CD4-positive, alpha-beta T cell treated with Interleukin-15 for 1 hour (primary cell): Measurements from ENCODE around the gene NACC2.
A peak's percentile ranks its signal among the peaks of the same experiment; 100 is the strongest.

Experiments used
- DNase-seq: peaks from one replicate; pipeline ENCODE4 v3.0.0-alpha.2; 2020

The NACC2 gene

GRCh38 chr9:135990468-135991429, 104.3 kb downstream of the NACC2 start:
- peak; percentile 53 for DNase-seq

DNA sequence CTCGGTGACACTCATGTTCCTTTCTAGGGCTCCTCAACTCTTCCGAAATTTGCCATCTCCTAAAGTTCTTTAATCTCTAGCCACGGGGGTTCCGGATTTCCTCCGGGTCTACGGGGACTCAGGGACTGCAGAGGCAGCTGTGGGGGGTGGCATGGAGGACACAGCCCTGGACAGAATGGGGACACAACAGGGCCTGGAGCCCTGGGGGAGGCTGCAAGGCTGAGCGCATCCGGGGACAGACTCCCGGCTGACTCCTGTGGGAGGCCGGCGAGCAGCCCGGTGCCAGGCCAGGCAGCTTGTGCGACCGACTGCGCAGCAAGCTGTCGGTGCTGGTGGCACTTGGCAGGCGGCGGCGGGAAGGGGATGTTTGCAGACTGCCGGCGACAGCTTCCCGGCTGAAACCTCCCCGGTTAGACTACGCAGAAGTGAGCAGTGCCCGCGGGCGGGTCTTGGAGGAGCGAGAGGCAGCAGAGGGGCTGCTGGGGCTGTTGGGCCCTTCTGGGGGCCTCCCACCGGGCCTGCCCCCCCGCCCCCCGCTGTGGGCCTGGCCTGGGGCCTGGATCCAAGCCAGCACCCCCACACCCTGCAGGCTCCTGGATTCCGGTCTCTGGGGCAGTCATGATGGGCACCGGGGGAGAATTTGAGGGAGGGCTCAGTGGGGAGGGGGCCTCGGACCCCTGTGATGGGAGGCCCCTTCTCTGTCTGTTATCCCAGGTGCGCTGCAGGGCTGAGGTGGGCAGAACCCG, 105.2 kb downstream of the NACC2 start:
- no peak for DNase-seq

DNA sequence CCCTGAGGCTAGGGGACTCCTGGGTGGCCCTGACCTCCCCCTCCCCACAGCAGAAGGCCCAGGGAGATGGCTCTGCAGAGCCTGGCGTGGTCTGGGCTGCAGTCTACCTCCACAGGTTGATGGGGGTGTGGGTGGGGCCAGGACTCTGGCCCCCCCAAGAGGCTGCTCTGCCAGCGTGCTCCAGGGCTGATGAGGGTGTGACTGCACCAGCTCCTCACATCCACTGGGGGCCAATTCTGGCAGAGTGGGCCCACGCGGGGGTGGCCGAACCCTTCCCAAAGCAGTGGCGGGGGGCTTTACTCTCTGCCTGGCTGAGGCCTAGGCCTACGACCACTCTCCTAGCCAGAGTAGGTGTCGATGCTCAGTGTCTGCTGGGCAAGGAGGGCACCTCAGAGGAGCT, 105.9 kb downstream of the NACC2 start:
- no peak for DNase-seq

DNA sequence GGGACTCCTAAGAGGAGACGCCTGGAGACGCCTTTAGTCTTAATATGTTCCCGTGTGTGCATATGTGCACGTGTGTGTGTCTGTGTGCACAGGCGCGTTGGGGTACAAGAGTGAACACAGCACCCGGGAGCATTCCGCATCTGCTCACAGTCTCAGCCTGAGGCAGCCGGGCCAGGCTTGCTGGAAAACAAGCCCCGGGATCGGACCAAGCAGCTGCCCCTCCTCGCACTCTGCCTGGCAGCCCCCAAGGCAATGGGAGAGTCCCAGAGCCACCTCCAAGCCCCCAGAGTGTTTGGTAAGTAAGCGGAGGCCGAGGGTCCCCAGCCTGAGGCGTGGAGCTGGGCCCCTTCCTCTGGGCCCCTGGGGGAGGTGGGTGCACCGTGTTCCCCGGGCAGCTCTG, 106.6 kb downstream of the NACC2 start:
- no peak for DNase-seq

- DNase-seq = no peak
Observed at GRCh38 chr9:135987838-135988404, 107.2 kb downstream of the NACC2 start.

- DNase-seq = no peak
Observed at GRCh38 chr9:135986605-135987004, 108.5 kb downstream of the NACC2 start.

GRCh38 chr9:135985889-135986288, 109.2 kb downstream of the NACC2 start:
- DNase-seq = no peak

- DNase-seq = no peak
Observed at GRCh38 chr9:135985459-135985774, 109.7 kb downstream of the NACC2 start.

- DNase-seq = no peak
Observed at GRCh38 chr9:135984072-135984710, 110.9 kb downstream of the NACC2 start.

DNA sequence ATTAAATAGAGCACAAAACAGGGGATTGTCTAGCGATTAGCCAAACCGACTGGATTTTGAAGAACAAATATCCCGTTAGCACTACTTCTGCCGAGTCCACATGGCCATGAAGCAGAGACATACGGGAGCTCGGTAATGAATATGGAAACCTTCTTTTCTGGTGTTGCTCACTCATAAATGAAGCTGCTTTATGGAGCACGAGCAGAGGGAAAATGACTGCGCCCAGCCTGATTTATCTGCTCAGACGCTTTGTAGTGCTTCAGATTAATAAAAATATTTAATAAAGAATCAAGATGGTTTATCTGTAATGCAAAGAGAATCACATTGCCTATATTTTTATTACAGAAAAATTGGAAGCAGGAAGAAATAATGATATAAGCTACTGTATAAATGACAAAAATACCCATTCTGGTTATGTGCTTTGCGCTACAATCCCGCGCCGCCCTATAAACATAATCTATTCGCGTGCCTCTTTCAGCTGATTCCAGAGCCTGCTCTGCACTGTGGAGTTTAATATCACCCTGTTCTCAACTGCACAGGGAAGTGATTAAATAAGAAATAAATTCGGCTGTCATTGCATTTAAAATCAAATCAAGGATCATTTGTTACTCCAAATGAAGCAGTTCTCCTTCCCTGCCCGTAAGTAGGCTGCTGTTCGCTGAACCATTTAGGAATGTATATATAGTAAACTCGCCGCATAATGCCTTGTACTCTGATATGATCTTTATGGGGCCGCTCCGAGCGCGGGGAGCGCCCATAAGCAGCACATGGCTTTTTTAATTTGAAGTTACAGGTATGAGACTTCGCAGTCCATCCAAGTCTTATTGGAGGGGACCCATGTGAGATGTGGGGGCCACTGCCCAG, 111.6 kb downstream of the NACC2 start:
- DNase-seq = no peak

GRCh38 chr9:135982499-135983207, 112.4 kb downstream of the NACC2 start:
- DNase-seq = no peak

GRCh38 chr9:135980926-135981630, 114.0 kb downstream of the NACC2 start:
- no peak for DNase-seq

GRCh38 chr9:135979547-135980166, 115.4 kb downstream of the NACC2 start:
- no peak for DNase-seq

- peak; percentile 63 for DNase-seq
Observed at GRCh38 chr9:135978642-135979546, 116.2 kb downstream of the NACC2 start.

DNA sequence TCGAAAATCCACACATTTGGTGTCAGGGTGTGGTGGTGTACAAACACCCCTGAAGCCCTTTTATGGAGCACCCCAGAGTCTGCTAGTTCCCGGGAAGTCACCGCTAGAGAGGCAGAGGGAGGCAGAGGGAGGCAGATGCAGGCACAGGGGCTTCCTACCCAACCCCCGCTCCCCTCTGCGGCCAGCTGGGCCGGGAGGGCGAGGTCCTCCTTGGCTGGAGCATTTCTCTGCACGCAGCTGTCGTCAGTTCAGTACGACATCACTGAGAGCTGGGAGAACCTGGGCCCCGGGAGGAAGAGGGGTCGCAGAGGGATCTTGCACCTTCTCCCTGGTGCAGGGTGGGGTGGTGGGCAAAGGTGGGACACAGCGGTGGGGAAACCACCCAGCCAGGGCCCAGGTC, 118.1 kb downstream of the NACC2 start:
- DNase-seq = no peak

GRCh38 chr9:135976531-135976930, 118.6 kb downstream of the NACC2 start:
- DNase-seq = no peak

DNA sequence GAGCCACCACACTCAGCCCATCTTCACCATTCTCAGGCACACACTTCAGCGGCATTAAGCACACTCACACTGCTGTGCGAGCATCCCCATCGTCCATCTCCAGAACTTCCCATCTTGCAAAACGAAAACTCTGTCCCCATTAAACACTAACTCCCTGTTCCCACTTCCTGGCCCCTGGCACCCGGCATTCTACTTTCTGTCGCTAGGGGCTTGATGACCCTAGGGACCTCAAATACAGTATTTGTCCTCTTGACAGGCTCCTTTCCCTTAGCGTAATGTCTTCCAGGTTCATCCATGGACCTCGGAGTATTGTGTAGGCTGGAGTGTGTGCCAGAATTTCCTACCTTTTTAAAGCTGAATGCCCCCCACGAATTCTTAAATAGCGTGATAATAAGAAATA, 119.3 kb downstream of the NACC2 start:
- DNase-seq = no peak

GRCh38 chr9:135974220-135974573, 120.9 kb downstream of the NACC2 start:
- no peak for DNase-seq
